Stomach (tissue), 9 donors: ENCODE results near the gene BRD3. TPM values are rescaled to one million over a fixed set of nuclear protein-coding genes. Genes with fewer than 3 reads are reported as not detected.

Source experiments
- DNase-seq, 2 donors: peaks; one replicate each; pipeline versions ENCODE4 v3.0.0 to v3.0.0-alpha.2; 2013 to 2019
- H3K27ac ChIP-seq, 5 donors: fragments of 200-600 bp in 4 of 5; sonication (generic) in 4 of 5; one replicate each; pipeline ENCODE4 v1.5.1; 2013 to 2019; ENCODE audit warnings: mild to moderate bottlenecking in 1 of 5, moderate library complexity in 1 of 5
- H3K27me3 ChIP-seq, 3 donors: fragments of 200-600 bp; sonication (generic); one replicate each; pipeline ENCODE4 v1.5.1; 2017 to 2019; ENCODE audit warnings: mixed run types in 1 of 3
- H3K36me3 ChIP-seq, 4 donors: fragments of 200-600 bp; sonication (generic); 1 replicate in 3 of 4; 2 replicates in 1 of 4; pipeline ENCODE4 v1.5.1; 2016 to 2019
- H3K4me1 ChIP-seq, 4 donors: fragments of 200-600 bp; sonication (generic); one replicate each; pipeline ENCODE4 v1.5.1; 2016 to 2019
- H3K4me3 ChIP-seq, 4 donors: fragments of 200-600 bp; sonication (generic) in 3 of 4; one replicate each; pipeline ENCODE4 v1.5.1; 2016 to 2019; ENCODE audit warnings: mild to moderate bottlenecking in 1 of 4
- H3K9me3 ChIP-seq, 4 donors: fragments of 200-600 bp; sonication (generic); one replicate each; pipeline ENCODE4 v1.5.1; 2016 to 2019
- CTCF ChIP-seq, 7 experiments: fragments of 450-650 bp in 4 of 7; fragments of 200-600 bp in 3 of 7; sonication (generic) in 3 of 7; IDR thresholded peaks; one replicate each; pipeline ENCODE4 v1.5.1; 2016 to 2019; ENCODE audit warnings: antibody characterized with exemption in 7 of 7, control low read depth in 2 of 7, mild to moderate bottlenecking in 1 of 7
- EP300 ChIP-seq: sonication (generic); formaldehyde crosslinking; IDR thresholded peaks from one replicate; pipeline ENCODE4 v1.6.1; 2017; ENCODE audit warnings: antibody characterized with exemption
- POLR2A ChIP-seq, 4 donors: fragments of 450-650 bp; IDR thresholded peaks; one replicate each; pipeline ENCODE4 v1.6.1; 2016; ENCODE audit warnings: antibody characterized with exemption in 4 of 4, control low read depth in 2 of 4, mild to moderate bottlenecking in 1 of 4, moderate library complexity in 1 of 4
- POLR2AphosphoS5 ChIP-seq, 3 donors: sonication (generic); formaldehyde crosslinking; IDR thresholded peaks; one replicate each; pipeline ENCODE4 v1.6.1; 2016; ENCODE audit warnings: antibody characterized with exemption in 3 of 3
- WGBS, 5 donors: extraction: QIAGEN DNeasy Blood & Tissue Kit in 3 of 5; methylation state at CpG; one replicate each; pipeline versions ENCODE4 v1.1.5 to v1.1.7; 2013 to 2018; 5-methylcytosine and 5-hydroxymethylcytosine counted together
- intact Hi-C: fragments of 100-400 bp; cut with DNase I; formaldehyde crosslinking; loops from one replicate; pipeline ENCODE4 v1.15.1; 2023; ENCODE audit warnings: low total_unique reads
- polyA plus RNA-seq, 3 donors: library from polyadenylated mRNA; stranded (reverse); fragments of 200-250 nt; gene quantifications; one replicate each; pipeline ENCODE4 v1.2.3, GENCODE V29; 2013
- total RNA-seq, 5 donors: library from RNA; depleted of rRNA; stranded (reverse); fragments of >200 nt; gene quantifications; one replicate each; pipeline versions ENCODE4 v1.1.0 to v1.2.3, GENCODE V29; 2014 to 2016
- donor health status: healthy with polysubstance abuse.
- donor health status: Bipolar disorder and iron deficiency.
- donor health status: healthy.

The BRD3 gene
- total and polyA plus RNA-seq, 8 donors = 6.4 to 29.0 (median 16.7) TPM

GRCh38 chr9:134032456-134033222 lies 35.2 kb downstream of the BRD3 start:
- peaks cover 54 to 94% (median 92%) of the 10 kb centered on the region in 4 donors for H3K36me3 ChIP-seq
- no peaks in the 10 kb centered on the region for H3K9me3 ChIP-seq
- no peaks in the 10 kb centered on the region for H3K4me1 ChIP-seq
- no peak overlapping the region for H3K27ac ChIP-seq
- no peak for TF ChIP-seq CTCF (IDR thresholded peaks at IDR 0.05)
- TF ChIP-seq EP300 = no peak
- no peak for TF ChIP-seq POLR2A (IDR thresholded peaks at IDR 0.05)
- no peak for TF ChIP-seq POLR2AphosphoS5 (IDR thresholded peaks at IDR 0.05)
- WGBS, 5 donors = 92 to 94% (median 92%) methylated on average over 38 to 40 of the region's 40 CpGs
- DNase-seq = no peak
- no peak overlapping the region for H3K4me3 ChIP-seq
- no peaks in the 10 kb centered on the region for H3K27me3 ChIP-seq
- intact Hi-C loops = no loop called here

- 90 to 97% (median 92%) methylated on average over 7 to 14 of the region's 14 CpGs for WGBS, 5 donors
- Histone ChIP-seq H3K36me3 (peaks cover 54 to 92% (median 89%) of the 10 kb centered on the region in 4 donors), H3K27ac (no peak overlapping the region)
Observed at GRCh38 chr9:134031783-134032182, 36.0 kb downstream of the BRD3 start.

GRCh38 chr9:134030821-134031470 lies 36.9 kb downstream of the BRD3 start:
- intact Hi-C loops = no loop called here
- TF ChIP-seq CTCF (IDR thresholded peaks at IDR 0.05) (no peak), POLR2AphosphoS5 (IDR thresholded peaks at IDR 0.05) (no peak), EP300 (no peak), POLR2A (IDR thresholded peaks at IDR 0.05) (no peak)
- no peak overlapping the region for H3K27ac ChIP-seq
- peaks cover 51 to 87% (median 80%) of the 10 kb centered on the region in 4 donors for H3K36me3 ChIP-seq
- H3K4me1 ChIP-seq = peaks cover 5 to 11% (median 7%) of the 10 kb centered on the region in 4 donors
- H3K27me3 ChIP-seq = no peaks in the 10 kb centered on the region
- 86 to 93% (median 90%) methylated on average over 29 of the region's 29 CpGs for WGBS, 5 donors
- no peaks in the 10 kb centered on the region for H3K9me3 ChIP-seq
- no peak for DNase-seq
- no peak overlapping the region for H3K4me3 ChIP-seq

More at GRCh38 chr9:134031783-134032182, 36.0 kb downstream of the BRD3 start:
- TF ChIP-seq CTCF (IDR thresholded peaks at IDR 0.05) = no peak
- no peak for TF ChIP-seq EP300
- TF ChIP-seq POLR2A (IDR thresholded peaks at IDR 0.05) = no peak
- no peak for TF ChIP-seq POLR2AphosphoS5 (IDR thresholded peaks at IDR 0.05)
- no peak for DNase-seq
- intact Hi-C loops = no loop called here
- Histone ChIP-seq H3K27me3 (no peaks in the 10 kb centered on the region), H3K4me3 (no peak overlapping the region), H3K9me3 (no peaks in the 10 kb centered on the region), H3K4me1 (peaks cover 0 to 3% (median 0%) of the 10 kb centered on the region in 4 donors)

GRCh38 chr9:134029248-134030226 lies 38.3 kb downstream of the BRD3 start:
- no peak for DNase-seq
- H3K4me1 ChIP-seq = peaks cover 8 to 19% (median 15%) of the 10 kb centered on the region in 4 donors
- H3K9me3 ChIP-seq = no peaks in the 10 kb centered on the region
- WGBS, 5 donors = 87 to 91% (median 88%) methylated on average over 18 to 21 of the region's 21 CpGs
- intact Hi-C loops = loop anchor here (5.0 kb wide), 1 partner anchor 33 kb away; no protein-coding TSS in a partner anchor
- H3K27ac ChIP-seq = no peak overlapping the region
- TF ChIP-seq EP300 (no peak), CTCF (IDR thresholded peaks at IDR 0.05) (no peak), POLR2AphosphoS5 (IDR thresholded peaks at IDR 0.05) (no peak), POLR2A (IDR thresholded peaks at IDR 0.05) (no peak)
- H3K27me3 ChIP-seq = no peaks in the 10 kb centered on the region
- H3K4me3 ChIP-seq = no peak overlapping the region
- H3K36me3 ChIP-seq = peaks cover 38 to 73% (median 66%) of the 10 kb centered on the region in 4 donors
